Neural progenitor cell (in vitro differentiated cells): ENCODE measurements around the gene ADH4.

Experiments
- EZH2 ChIP-seq: fragments of 200-600 bp; sonication (generic); IDR thresholded peaks from 2 replicates; pipeline ENCODE4 v1.6.1; 2017; ENCODE audit warnings: antibody characterized with exemption, mild to moderate bottlenecking, moderate library complexity
- EZH2phosphoT487 ChIP-seq: fragments of 200-600 bp; sonication (generic); IDR thresholded peaks from 2 replicates; pipeline ENCODE4 v1.6.1; 2017; ENCODE audit warnings: antibody characterized with exemption
- TF ChIP-seq, protein P1 (sequence below): fragments of 200-600 bp; sonication (generic); IDR thresholded peaks from 2 replicates; pipeline ENCODE4 v1.5.1; 2017; ENCODE audit warnings: antibody characterized with exemption, mild to moderate bottlenecking

DNA sequence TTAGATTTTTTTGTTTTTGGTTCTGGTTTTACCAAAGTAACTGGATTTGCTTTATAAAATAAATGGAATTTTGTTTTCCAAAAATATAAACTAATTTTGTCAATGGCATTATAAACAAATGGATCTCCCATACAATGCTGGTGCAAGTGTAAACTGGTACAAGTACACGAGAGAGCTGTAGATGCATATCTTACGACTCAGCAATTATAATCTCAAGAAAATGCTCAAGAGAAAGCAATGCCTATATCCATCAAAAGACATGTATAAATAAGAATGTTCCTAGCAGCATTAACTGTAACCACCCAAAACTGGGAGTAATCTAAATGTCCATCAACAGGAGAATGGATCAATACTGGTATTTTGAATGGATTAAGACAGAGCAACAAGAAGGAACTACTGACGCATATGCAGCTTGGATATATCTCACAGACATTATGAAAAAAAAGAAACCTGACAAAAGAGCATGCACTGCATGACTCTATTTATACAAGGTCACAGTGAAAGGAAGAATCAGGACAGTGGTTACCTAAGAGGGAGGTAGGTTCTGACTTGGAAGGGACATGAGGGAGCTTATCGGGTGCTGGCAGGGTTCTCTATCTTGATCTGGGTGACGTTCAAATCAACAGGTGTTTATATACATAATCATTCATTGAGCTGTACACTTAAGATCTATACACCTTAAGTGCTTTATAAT, 65.0 kb downstream of the ADH4 start:
- TF ChIP-seq, protein P1, sequence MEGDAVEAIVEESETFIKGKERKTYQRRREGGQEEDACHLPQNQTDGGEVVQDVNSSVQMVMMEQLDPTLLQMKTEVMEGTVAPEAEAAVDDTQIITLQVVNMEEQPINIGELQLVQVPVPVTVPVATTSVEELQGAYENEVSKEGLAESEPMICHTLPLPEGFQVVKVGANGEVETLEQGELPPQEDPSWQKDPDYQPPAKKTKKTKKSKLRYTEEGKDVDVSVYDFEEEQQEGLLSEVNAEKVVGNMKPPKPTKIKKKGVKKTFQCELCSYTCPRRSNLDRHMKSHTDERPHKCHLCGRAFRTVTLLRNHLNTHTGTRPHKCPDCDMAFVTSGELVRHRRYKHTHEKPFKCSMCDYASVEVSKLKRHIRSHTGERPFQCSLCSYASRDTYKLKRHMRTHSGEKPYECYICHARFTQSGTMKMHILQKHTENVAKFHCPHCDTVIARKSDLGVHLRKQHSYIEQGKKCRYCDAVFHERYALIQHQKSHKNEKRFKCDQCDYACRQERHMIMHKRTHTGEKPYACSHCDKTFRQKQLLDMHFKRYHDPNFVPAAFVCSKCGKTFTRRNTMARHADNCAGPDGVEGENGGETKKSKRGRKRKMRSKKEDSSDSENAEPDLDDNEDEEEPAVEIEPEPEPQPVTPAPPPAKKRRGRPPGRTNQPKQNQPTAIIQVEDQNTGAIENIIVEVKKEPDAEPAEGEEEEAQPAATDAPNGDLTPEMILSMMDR, result no peak
- TF ChIP-seq EZH2phosphoT487 (no peak), EZH2 (no peak)
